Stimulated activated CD4-positive, alpha-beta T cell treated with anti-CD3 and anti-CD28 coated beads, Interleukin-1b, Interleukin-23, amount 100 ng/mL, for 1 hour (primary cell): ENCODE data around the gene ZNF423.
"Not testable (repeated sequence)": the region's sequence is repeated elsewhere in the genome, so short reads cannot be mapped to it uniquely, and the experiment has no call there.

Experiments
- DNase-seq, 2 donors: peaks; one replicate each; pipeline ENCODE4 v3.0.0-alpha.2; 2020; ENCODE audit warnings: low read depth in 2 of 2

ZNF423 gene

GRCh38 chr16:49698453-49698815 lies 157.5 kb downstream of the ZNF423 start:
- no peak for DNase-seq

DNA sequence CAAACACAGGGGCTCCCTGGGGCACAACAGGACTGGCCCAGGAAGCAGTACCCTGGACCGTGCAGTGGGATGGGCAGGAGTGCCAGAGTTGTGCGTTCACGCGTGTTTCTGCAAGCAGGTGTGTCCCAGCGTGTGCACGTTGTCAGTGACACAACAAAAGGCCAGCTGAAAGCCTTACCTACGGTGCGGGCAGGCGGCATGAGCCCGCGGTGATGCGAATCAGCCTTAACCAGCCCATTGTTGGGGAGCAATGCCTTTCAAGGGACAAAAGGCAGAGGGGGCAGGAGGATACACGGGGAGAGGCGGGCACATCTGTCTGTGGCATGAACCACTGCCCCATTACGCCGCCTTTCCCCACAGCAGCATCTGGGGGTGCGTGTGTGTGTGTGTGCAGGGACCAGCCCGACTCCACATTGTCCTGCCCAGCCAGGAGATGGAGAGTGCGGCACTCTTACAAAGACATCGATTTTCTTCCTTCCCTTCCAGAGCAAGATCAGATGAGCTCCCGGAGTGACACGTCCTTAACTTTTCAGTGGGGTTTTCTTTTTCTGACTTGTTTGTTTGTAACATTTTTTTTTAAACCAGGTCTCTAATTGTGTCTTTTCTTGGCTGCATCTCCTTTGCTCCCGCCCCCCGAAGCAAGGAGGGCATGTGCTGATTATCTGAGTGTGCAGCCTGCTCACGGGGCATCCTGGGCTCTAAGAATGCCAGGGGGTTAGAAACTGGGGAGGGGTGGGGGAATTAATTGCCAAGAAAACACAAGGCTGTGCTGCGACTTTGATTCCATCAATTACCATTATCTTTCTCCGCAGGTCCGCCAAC lies 158.1 kb downstream of the ZNF423 start:
- DNase-seq: no peak

- DNase-seq: no peak
Observed at GRCh38 chr16:49696414-49697101, 159.4 kb downstream of the ZNF423 start.

DNA sequence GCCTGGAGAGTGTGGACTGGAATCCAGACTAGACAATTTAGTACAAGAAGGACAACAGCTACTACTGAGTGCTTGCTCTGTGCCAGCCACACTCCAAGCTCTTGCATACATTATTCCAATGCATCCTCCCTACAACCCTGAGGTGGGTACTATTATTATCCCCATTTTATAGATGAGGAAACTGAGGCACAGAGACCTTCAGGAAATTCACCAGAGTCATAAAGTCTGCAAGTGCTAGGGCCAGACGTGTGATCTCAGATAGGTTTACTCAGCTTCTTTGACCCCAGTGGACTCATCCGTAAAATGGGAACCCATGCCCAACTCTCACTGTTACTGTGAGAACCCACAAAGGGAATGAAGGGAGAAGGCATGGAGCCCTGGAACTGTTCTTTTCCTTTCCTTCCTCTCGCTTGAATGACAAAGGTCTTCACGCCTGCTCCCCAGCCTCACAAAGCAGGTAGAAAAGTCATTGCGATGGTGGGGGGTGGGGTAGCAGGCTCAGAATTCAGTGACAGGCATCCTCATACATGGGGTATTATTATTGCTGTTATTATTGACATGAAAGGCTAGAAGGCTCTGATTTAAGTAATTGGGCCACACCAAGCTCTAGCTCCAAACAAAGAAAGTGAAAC lies 160.0 kb downstream of the ZNF423 start:
- DNase-seq: no peak

GRCh38 chr16:49693445-49693844 lies 162.5 kb downstream of the ZNF423 start:
- no peak for DNase-seq

DNA sequence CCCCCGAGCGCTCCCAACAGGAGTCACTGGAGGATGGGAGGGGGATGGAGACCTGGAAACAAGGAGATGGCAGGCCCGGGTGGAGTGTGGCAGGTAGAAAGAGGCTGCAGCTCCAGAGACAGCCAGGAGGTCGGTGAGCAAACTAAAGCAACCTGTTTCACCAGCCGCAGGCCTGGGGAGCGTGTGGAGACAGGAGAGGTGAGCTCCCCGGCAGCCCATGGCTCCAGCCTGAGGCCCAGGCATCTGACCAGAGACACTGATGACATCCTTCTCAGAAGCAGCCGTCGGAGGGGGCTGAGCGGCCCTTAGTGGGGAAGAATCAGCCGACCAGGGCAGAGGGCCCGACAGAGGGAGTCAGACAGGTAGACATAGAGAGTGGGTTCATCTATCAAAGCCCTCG lies 165.1 kb downstream of the ZNF423 start:
- DNase-seq: no peak

GRCh38 chr16:49688036-49688697 lies 167.7 kb downstream of the ZNF423 start:
- no peak for DNase-seq

DNA sequence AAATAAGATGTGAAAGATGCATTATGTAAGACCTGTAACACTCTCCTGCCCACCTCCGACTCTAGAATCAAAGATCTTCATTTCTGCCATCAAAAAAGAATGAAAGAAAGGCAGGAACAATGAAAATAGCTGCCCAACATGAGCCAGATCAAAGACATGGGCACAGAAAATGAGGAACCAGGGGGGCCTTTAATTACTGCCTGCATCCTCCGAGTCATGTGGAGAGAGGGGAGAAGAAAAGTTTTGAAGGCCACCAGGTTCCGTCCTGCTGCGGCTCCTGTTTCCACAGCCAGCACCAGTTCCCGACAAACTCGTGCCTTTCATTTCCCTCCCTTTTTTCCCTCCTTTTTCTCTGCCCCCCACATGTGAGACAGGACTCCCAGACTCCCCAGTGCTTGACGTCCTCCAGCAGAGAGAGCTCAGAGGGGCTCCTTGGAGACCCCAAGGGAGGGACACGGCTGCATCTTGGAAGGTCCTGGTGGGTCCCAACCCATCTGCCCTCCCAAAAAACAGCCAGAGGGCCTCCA lies 168.4 kb downstream of the ZNF423 start:
- no peak for DNase-seq

- DNase-seq: no peak
Observed at GRCh38 chr16:49684696-49685095, 171.2 kb downstream of the ZNF423 start.

GRCh38 chr16:49682577-49683165 lies 173.2 kb downstream of the ZNF423 start:
- DNase-seq: no peak

DNA sequence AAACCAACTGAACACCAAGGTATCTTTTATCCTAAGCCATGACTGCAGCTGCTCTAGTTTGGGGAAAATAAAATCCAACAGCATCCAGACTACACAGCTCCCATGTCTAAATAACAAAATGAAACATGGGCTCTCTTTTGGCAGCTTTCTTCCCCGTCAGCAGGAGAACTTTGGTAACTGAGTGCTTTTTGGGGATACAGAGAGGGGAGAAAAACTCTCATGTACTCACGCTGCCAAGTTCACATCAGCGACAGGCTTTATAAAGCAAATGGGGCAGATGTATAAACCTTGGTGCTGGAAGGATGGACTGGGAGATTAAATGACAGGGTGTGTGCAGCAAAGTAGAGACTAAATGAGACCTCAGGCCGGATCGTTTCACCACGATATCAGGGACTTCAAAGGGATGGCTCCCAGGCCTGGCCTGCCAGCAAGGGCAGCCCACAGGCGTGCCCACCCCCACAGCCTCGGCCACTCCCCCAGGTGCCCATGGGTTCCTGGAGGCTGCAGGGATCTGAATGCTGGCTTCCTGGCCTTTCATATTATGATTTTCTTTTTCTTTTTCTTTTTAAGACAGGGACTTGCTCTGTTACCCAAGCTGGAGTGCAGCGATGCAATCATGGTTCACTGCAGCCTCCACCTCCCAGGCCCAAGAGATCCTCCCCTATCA lies 174.6 kb downstream of the ZNF423 start:
- no peak for DNase-seq

DNA sequence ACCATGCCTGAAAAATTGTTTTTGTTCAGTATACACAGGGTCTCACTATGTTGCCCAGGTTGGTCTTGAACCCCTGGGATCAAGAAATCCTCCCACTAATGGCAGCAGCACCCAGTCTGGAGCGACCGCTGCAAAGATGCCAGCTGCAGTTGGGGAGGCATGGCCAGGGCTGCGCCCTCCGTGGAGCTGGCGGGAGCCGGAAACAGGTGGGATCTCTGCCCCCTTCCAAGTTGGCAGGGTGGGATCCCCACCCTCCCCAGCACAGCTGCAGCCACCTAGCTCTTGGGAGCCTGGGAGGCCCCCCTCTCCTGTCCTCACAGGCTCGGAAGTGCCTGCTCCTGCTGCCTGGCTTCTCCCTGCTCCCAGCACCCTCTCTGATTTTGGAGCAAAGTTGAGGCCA lies 176.8 kb downstream of the ZNF423 start:
- no peak for DNase-seq

DNA sequence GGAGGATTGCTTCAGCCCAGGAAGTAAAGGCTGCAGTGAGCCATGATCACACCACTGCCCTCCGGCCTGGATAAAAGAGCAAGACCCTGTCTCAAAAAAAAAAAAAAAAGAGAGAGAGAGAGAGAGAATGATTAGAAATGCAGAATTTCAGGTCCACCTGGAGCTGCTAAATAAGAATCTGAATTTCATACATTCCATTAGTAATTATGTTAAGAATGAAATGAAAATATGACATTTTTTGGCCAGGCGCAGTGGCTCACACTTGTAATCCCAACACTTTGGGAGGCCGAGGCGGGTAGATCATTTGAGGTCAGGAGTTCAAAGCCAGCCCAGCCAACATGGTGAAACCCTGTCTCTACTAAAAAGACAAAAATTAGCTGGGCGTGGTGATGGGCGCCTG lies 178.3 kb downstream of the ZNF423 start:
- not testable (repeated sequence) for DNase-seq

DNA sequence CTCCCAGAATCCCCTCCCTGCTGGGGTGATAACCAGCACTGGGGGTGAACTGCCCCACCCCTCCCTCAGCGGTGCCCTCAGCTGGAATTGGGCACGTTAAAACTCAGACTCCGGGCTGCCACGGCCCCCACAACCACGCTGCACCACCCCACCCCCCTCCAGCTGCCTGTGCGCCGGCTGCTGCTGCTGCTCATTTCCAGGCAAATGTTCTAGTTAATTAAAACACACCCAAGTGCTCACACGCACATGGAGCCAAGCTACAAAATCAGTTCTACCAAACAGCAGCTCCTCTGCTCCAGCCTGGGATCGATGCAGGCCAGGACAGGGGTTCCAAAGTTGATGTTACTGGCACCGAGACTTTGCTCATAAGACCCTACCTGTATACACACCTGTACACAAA lies 180.5 kb downstream of the ZNF423 start:
- no peak for DNase-seq

DNA sequence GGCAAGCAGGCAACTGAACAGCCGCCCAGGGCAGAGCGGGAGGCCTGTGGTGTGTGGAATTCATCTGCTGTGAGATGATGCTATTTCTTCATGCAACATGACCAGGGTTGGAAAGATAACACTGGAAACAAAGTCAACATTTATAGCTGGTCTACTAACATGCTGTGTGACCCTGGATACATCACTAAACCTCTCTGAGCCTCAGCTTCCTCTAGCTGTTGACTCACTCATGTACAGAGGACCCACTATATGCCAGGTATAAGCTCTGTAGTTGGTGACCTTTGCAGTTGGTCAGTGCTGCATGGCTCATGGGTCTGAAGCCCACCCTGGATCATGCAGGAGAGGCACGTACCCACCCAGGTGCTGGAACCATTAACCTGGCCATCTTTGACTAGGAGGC lies 180.9 kb downstream of the ZNF423 start:
- DNase-seq: no peak

- no peak for DNase-seq
Observed at GRCh38 chr16:49674351-49674851, 181.5 kb downstream of the ZNF423 start.

DNA sequence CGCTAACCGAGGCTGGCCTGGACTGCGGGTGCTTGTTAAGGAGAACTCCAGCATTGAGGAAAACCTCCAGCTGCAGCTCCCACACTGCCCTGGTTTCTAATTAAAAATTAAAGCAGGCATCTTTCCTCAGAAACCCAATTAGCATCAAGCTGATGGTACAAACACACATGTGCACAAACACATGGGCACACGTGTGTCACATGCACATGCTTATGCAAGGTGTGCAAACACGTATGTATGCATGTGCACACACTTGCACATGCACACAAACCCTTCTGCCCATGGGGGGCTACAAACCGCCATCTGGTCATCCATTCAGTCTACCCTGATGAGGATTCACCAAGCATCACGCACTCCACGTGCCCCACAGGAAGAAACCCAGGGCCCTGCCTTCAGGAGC lies 182.5 kb downstream of the ZNF423 start:
- no peak for DNase-seq

- no peak for DNase-seq
Observed at GRCh38 chr16:49672753-49673152, 183.2 kb downstream of the ZNF423 start.

DNA sequence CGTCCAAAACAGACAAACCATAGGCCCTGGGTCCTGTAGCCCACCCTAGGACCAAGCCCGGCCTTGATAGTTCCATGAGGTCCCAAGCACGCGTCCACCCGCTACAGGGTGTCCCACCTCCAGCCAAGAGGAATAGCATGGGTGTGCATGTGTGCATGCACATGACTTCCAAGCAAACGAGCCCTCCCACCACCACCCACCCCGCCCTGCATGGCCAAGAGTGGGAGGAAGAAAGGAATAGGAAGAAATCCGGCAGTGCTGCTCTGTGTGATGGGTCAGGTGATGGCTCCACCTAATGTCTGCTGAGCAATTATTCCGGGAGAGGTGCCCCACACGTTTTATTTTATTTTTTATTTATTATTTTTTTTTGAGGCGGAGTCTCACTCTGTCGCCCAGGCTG lies 184.6 kb downstream of the ZNF423 start:
- no peak for DNase-seq

DNA sequence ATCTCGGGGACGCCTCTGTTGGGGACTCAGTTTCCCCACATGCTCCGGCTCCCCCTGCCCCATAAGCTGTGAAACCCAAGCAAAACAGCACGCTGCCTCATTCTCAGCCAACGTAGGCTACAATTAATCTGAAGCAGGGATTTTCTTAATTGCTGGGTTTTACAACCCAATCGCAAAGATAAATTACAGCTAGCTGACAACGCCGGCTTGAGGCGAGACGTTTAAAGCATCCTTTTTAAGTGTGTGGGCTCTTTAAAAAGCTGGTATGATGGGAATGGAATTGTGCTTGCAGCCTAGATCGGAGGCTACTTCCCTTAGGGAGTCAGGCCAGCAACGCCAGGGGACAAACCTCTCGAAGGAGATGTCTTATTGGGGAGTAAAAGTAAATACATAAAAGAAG lies 185.3 kb downstream of the ZNF423 start:
- no peak for DNase-seq
